Testis (tissue), 3 donors: Measurements from ENCODE around the gene GRIK4. TPM values are rescaled to one million over a fixed set of nuclear protein-coding genes. Genes with fewer than 3 reads are reported as not detected.

Experiments used
- DNase-seq: peaks from one replicate; pipeline ENCODE4 v3.0.0-alpha.2; 2019
- H3K27ac ChIP-seq, 2 donors: fragments of 200-600 bp; sonication (generic); one replicate each; pipeline ENCODE4 v1.5.1; 2019
- H3K27me3 ChIP-seq: fragments of 200-600 bp; sonication (generic); one replicate; pipeline ENCODE4 v1.5.1; 2019
- H3K36me3 ChIP-seq: fragments of 200-600 bp; sonication (generic); one replicate; pipeline ENCODE4 v1.5.1; 2017; ENCODE audit warnings: low read depth; ENCODE audit errors: missing control alignments
- H3K4me1 ChIP-seq: fragments of 200-600 bp; sonication (generic); one replicate; pipeline ENCODE4 v1.5.1; 2019
- H3K4me3 ChIP-seq, 2 donors: fragments of 200-600 bp; sonication (generic); one replicate each; pipeline ENCODE4 v1.5.1; 2017 to 2019
- H3K9me3 ChIP-seq: fragments of 200-600 bp; sonication (generic); one replicate; pipeline ENCODE4 v1.5.1; 2017
- CTCF ChIP-seq, 3 experiments: fragments of 450-650 bp in 2 of 3; fragments of 200-600 bp in 1 of 3; sonication (generic) in 1 of 3; IDR thresholded peaks; one replicate each; pipeline ENCODE4 v1.5.1; 2016 to 2019; ENCODE audit warnings: antibody characterized with exemption in 3 of 3, mild to moderate bottlenecking in 2 of 3, moderate library complexity in 1 of 3
- POLR2A ChIP-seq: fragments of 450-650 bp; IDR thresholded peaks from one replicate; pipeline ENCODE4 v1.6.1; 2017; ENCODE audit warnings: antibody characterized with exemption, mild to moderate bottlenecking, moderate library complexity
- WGBS, 2 donors: methylation state at CpG; one replicate each; pipeline ENCODE4 v1.1.5; 2018; 5-methylcytosine and 5-hydroxymethylcytosine counted together
- intact Hi-C: fragments of 100-400 bp; cut with DNase I; formaldehyde crosslinking; loops from one replicate; pipeline ENCODE4 v1.15.1; 2023; ENCODE audit warnings: low total_unique reads
- polyA plus RNA-seq: library from polyadenylated mRNA; stranded (reverse); fragments of 350-450 nt; fragmentation: Illumina TruSeq; extraction: RNeasy Lipid Tissue Mini Kit (QIAGEN cat#74804); gene quantifications from one replicate; pipeline ENCODE4 v1.2.3, GENCODE V29; 2014; ENCODE audit warnings: low read depth, low replicate concordance; ENCODE audit not compliant: insufficient read depth
- total RNA-seq, 2 donors: library from RNA; depleted of rRNA; stranded (reverse); fragments of >200 nt; gene quantifications; one replicate each; pipeline ENCODE4 v1.2.3, GENCODE V29; 2016

GRIK4 gene
- total and polyA plus RNA-seq, 3 donors from 2014 or later = 2.6 to 3.0 (median 2.6) TPM

DNA sequence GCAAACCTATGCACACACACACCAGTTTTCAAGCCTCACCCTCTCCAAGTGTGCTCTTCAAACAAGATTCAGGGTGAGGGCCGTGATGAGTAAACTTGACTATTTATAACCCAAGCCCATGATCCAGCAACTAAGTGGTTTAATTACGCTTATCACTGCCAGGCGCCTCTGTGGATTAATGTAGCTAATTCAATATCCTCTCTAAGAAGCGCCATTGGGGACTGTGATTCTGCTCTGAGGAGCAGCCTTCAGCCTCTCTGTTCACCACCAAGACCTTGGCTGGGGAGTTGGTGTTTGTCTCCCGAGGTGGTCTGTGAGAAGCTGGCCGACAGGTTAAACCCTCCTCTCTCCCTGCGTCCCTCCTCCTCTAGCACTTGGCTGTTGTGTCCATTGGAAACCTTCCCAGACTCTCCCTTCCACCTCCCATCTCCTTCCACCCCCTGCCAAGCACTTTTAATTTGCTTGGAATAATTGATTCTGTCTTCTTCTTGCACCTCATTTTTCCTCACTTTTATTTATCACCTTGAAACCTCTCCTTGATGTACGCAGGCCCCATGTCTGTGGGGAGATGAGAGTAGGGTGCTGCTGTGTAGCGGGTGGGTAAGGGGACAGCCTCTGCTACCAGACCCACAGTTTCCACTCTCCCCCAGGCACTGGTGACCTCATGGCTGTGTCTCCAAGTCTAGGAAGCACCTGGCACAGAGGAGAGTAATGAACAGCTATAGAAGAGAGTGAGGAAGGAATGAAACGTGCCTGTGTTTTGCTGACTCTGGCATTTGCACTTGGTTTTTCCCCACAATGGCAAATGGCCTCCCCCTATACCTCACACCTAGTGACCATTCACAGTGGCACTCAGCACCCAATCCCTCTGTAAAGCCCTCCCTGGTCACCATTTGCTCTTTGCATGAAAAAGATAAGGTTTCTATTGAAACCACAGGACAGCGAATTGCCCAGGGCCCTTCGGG is 236.6 kb downstream of the GRIK4 start:
- Histone ChIP-seq H3K36me3 (no peaks in the 10 kb centered on the region), H3K4me3 (no peak overlapping the region), H3K27ac (no peak overlapping the region), H3K27me3 (no peaks in the 10 kb centered on the region), H3K4me1 (no peaks in the 10 kb centered on the region), H3K9me3 (no peaks in the 10 kb centered on the region)
- 67 to 80% methylated on average over 12 of the region's 12 CpGs for WGBS, 2 donors
- intact Hi-C loops = no loop called here
- no peak for TF ChIP-seq CTCF (IDR thresholded peaks at IDR 0.05)
- no peak for TF ChIP-seq POLR2A
- DNase-seq = no peak

- Histone ChIP-seq H3K4me3 (no peak overlapping the region), H3K4me1 (no peaks in the 10 kb centered on the region), H3K36me3 (no peaks in the 10 kb centered on the region), H3K27me3 (no peaks in the 10 kb centered on the region), H3K9me3 (no peaks in the 10 kb centered on the region), H3K27ac (no peak overlapping the region)
- TF ChIP-seq CTCF (IDR thresholded peaks at IDR 0.05) (no peak), POLR2A (no peak)
- WGBS, 2 donors = 90 to 98% methylated on average over 3 to 4 of the region's 4 CpGs
- intact Hi-C loops = no loop called here
- DNase-seq = no peak
Observed at GRCh38 chr11:120749395-120749794, 237.8 kb downstream of the GRIK4 start.

DNA sequence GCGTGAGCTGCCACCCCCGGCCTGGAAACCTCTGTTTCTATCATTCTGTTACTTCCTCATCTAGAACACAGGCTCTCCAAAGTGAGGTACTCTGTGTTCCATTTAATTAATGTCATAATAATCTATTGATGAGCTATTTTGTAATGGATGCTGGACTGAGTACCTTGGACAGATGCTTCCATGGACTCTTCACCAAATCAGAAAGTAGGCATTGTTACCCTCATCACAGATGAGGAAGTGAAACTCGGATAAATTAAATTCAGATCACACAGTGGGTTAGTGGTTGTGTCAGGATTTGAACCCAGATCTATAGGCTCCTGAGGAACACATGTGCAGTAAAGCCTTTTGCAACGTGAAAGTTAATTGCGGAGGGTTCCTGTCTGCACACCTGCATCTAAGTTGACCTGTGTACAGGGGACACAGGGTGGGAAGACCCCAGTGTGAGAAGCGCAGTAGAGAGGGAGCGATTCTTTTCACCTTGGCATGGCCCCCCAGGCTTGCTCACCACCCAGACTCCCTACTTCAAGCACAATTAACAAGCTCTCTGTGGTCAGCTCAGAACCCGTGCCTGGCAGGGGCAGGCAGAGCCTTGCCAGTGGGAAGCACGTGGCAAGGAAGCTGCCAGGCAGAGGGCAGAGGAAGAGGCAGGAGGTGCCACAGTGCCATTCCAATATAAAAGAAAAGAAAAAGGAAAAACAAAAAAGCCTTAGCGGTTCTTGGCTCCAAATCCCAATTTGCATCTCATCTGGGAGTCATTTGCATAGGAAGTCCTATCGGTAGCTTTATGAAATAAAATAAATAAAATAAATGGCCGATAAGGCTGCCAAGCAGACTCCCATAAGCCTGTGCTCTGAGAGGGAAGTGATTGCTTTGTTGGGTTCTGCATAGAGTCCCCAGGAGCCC is 239.3 kb downstream of the GRIK4 start:
- no peak for TF ChIP-seq CTCF (IDR thresholded peaks at IDR 0.05)
- TF ChIP-seq POLR2A = no peak
- WGBS, 2 donors = 77 to 78% methylated on average over 12 of the region's 12 CpGs
- intact Hi-C loops = no loop called here
- H3K27me3 ChIP-seq = no peaks in the 10 kb centered on the region
- no peak overlapping the region for H3K27ac ChIP-seq
- H3K9me3 ChIP-seq = no peaks in the 10 kb centered on the region
- H3K4me1 ChIP-seq = no peaks in the 10 kb centered on the region
- no peaks in the 10 kb centered on the region for H3K36me3 ChIP-seq
- DNase-seq = no peak
- no peak overlapping the region for H3K4me3 ChIP-seq

DNA sequence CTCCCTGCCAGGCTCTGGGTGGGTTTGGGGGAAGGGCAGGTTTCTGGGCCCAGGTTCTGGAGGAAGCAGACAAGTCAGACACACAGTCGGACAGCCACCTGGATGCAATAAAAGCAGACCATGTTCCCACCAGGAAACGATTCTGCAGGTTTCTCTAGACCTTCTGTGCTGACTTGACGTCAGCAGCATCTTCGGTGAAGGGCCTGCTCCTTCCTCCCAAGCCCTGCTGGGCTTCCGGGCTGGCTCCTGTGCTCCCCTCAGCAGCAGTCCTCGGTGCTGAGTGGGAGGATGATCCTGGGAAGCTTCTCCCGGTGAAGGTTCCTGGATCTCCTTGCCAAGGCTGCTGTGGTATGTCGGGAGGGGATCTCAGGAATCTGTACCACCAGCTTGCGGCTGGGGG is 240.0 kb downstream of the GRIK4 start:
- intact Hi-C loops = no loop called here
- Histone ChIP-seq H3K4me1 (no peaks in the 10 kb centered on the region), H3K4me3 (no peak overlapping the region), H3K27me3 (no peaks in the 10 kb centered on the region), H3K36me3 (no peaks in the 10 kb centered on the region), H3K27ac (no peak overlapping the region), H3K9me3 (no peaks in the 10 kb centered on the region)
- DNase-seq = no peak
- WGBS, 2 donors = 56 to 59% methylated on average over 5 to 9 of the region's 9 CpGs
- TF ChIP-seq CTCF (IDR thresholded peaks at IDR 0.05) (no peak), POLR2A (no peak)
